Tibial artery (tissue), 4 donors: ENCODE data around the gene SMAD7.

Source experiments
- DNase-seq, 2 donors: peaks; one replicate each; pipeline ENCODE4 v3.0.0-alpha.2; 2019
- H3K27ac ChIP-seq, 2 donors: fragments of 200-600 bp; sonication (generic) in 1 of 2; 1 replicate in 1 of 2; 2 replicates in 1 of 2; pipeline ENCODE4 v1.5.1; 2018 to 2019; ENCODE audit warnings: mild to moderate bottlenecking in 1 of 2
- H3K27me3 ChIP-seq, 2 donors: fragments of 200-600 bp; sonication (generic) in 1 of 2; one replicate each; pipeline versions ENCODE4 v1.5.1 to v1.6.0; 2016 to 2019
- H3K36me3 ChIP-seq, 3 donors: fragments of 200-600 bp; sonication (generic) in 2 of 3; one replicate each; pipeline ENCODE4 v1.5.1; 2016 to 2019; ENCODE audit warnings: mild to moderate bottlenecking in 2 of 3
- H3K4me1 ChIP-seq, 4 donors: fragments of 200-600 bp; sonication (generic) in 2 of 4; 1 replicate in 3 of 4; 2 replicates in 1 of 4; pipeline ENCODE4 v1.5.1; 2016 to 2019
- H3K4me3 ChIP-seq, 2 donors: fragments of 200-600 bp; sonication (generic) in 1 of 2; 1 replicate in 1 of 2; 2 replicates in 1 of 2; pipeline ENCODE4 v1.5.1; 2018 to 2019; ENCODE audit warnings: mild to moderate bottlenecking in 2 of 2
- H3K9me3 ChIP-seq, 3 donors: fragments of 200-600 bp; sonication (generic) in 1 of 3; one replicate each; pipeline ENCODE4 v1.5.1; 2016 to 2019
- intact Hi-C: fragments of 100-400 bp; cut with DNase I; formaldehyde crosslinking; loops from one replicate; pipeline ENCODE4 v1.15.0; 2023; ENCODE audit warnings: low total_unique reads
- TF ChIP-seq, protein P1 (sequence below), 2 experiments: fragments of 200-600 bp in 1 of 2; fragments of 450-650 bp in 1 of 2; IDR thresholded peaks; one replicate each; pipeline ENCODE4 v1.5.1; 2017 to 2019; ENCODE audit warnings: antibody characterized with exemption in 2 of 2, mild to moderate bottlenecking in 1 of 2, moderate library complexity in 1 of 2

The SMAD7 gene

DNA sequence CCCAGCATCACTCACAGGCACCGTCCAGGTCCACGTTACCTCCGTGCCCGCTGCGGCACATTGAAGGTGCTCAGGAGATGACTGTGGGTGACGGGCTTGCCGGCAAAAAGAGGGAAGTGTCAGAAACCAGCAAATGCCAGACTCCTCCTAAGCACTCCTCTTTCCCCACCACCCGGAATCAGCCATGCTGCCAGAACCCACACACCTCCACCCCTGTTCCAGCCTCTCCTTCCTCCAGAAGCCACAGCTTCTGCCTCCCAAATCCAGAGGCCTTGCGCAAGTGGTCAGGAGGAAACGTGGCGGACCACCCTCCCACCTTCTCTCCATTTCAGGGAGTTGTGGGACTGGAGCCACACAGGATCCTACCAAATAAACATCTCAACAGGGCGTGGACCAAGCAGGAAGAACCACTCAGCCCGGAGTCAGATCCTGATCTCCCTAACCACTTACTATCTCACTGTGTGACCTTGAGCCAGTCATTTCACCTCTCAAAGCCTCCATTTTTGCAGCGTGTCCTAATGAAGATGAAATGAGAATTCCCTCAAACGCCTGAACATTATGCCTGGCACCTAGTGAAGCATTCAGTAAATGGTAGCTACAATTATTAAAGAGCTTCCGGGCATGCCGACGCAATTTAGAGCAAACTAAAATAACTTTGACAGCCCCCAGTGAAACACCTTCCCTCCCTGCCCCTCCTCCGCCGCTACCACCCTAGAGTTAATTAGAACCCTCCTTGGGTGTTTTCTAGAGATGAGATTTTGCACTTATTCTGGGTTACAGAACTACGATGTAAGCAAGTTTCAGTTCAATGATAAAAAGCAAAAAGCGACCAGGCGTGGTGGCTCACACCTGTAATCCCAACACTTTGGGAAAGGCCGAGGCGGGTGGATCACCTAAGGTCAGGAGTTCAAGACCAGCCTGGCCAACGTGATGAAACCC is 32.9 kb downstream of the SMAD7 start:
- intact Hi-C loops = no loop called here
- Histone ChIP-seq H3K4me1 (peaks cover 0 to 59% (median 36%) of the 10 kb centered on the region in 4 donors), H3K9me3 (no peaks in the 10 kb centered on the region), H3K4me3 (no peak overlapping the region), H3K27ac (peak overlapping the region in 1 of 2 donors; percentile 31), H3K36me3 (peaks cover 11 to 34% (median 16%) of the 10 kb centered on the region in 3 donors), H3K27me3 (no peaks in the 10 kb centered on the region)
- DNase-seq = peak; percentile 11 to 66
- TF ChIP-seq, protein P1, sequence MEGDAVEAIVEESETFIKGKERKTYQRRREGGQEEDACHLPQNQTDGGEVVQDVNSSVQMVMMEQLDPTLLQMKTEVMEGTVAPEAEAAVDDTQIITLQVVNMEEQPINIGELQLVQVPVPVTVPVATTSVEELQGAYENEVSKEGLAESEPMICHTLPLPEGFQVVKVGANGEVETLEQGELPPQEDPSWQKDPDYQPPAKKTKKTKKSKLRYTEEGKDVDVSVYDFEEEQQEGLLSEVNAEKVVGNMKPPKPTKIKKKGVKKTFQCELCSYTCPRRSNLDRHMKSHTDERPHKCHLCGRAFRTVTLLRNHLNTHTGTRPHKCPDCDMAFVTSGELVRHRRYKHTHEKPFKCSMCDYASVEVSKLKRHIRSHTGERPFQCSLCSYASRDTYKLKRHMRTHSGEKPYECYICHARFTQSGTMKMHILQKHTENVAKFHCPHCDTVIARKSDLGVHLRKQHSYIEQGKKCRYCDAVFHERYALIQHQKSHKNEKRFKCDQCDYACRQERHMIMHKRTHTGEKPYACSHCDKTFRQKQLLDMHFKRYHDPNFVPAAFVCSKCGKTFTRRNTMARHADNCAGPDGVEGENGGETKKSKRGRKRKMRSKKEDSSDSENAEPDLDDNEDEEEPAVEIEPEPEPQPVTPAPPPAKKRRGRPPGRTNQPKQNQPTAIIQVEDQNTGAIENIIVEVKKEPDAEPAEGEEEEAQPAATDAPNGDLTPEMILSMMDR (IDR thresholded peaks at IDR 0.05) = no peak

DNA sequence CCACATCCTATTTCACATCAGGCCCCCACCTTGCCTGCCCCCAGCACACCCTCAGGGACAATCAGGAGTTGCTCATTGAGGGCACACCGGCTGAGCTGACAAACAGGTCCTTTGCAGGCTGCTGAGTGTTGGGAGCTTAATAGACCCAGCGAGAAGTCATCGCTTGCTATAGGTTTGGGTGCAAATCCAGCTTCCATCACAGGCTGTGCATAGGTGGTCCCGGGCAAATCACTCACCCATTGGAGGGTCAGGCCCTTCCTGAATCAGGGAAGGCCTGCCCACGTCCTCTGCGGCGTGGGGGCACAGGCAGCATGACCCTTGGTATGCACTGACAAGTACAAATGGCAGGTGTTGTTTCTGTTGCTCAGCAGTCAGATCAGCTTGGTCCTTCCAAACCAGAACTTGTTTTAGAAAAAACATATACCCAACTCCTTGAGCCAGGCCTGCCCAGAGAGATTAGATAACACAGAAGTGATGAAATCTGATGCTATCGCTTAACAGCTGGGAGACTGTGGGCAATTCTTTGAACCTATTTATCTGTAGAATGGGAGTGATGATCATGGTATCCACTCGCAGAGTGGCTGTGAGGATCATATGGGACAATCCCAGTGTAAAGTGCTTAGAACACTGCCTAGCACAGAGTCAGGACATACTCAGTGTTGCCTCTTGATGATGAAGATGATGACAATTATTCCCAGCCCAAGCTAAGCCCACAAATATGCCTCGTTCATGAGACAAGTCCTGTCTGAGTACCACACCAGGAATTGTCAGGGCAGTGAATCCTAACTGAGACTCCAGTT is 34.9 kb downstream of the SMAD7 start:
- no peaks in the 10 kb centered on the region for H3K9me3 ChIP-seq
- H3K27ac ChIP-seq = no peak overlapping the region
- TF ChIP-seq, protein P1 (IDR thresholded peaks at IDR 0.05) = no peak
- peaks cover 0 to 45% (median 18%) of the 10 kb centered on the region in 4 donors for H3K4me1 ChIP-seq
- H3K4me3 ChIP-seq = no peak overlapping the region
- DNase-seq = peak in 1 of 2 donors; percentile 58
- intact Hi-C loops = no loop called here
- H3K27me3 ChIP-seq = no peaks in the 10 kb centered on the region
- peaks cover 3 to 21% (median 8%) of the 10 kb centered on the region in 3 donors for H3K36me3 ChIP-seq

DNA sequence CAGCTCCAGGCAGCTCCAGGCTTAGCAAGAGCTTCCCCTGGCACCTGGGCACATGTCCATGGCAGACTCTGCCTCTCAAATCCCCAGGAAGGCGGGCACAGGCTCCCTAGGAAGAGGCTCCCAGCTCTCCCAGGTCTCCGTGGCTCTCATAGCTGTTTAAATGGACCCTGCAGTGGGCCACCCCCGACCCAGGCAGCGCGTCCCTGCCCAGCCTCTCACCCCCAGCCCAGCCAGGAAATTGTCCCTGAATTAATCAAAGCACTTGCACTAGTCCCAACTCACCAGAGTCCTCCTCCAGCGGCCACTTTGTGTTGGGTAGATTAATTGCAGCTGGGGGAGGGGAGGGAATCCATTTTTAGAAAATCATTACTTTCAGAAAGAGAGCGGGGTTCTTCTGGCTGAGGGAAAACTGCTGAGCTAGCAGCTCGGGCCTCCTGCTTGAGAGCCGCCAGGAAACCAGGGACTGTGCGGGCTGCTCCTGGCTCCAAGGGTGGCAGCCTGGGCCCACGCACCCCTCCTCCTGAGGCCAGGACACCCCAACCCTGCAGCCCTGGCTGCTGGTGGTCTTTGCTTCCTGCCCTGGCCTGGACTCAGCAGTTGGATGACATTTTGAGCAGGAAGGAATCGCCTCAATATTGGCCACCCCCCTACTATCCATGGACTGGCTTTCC is 36.0 kb downstream of the SMAD7 start:
- intact Hi-C loops = no loop called here
- TF ChIP-seq, protein P1 (IDR thresholded peaks at IDR 0.05) = no peak
- Histone ChIP-seq H3K27ac (peak overlapping the region in 1 of 2 donors; percentile 25), H3K4me3 (no peak overlapping the region), H3K36me3 (peaks cover 0 to 9% (median 3%) of the 10 kb centered on the region in 3 donors), H3K9me3 (no peaks in the 10 kb centered on the region), H3K4me1 (peaks cover 0 to 38% (median 8%) of the 10 kb centered on the region in 4 donors), H3K27me3 (no peaks in the 10 kb centered on the region)
- DNase-seq = peak in 1 of 2 donors; percentile 57

DNA sequence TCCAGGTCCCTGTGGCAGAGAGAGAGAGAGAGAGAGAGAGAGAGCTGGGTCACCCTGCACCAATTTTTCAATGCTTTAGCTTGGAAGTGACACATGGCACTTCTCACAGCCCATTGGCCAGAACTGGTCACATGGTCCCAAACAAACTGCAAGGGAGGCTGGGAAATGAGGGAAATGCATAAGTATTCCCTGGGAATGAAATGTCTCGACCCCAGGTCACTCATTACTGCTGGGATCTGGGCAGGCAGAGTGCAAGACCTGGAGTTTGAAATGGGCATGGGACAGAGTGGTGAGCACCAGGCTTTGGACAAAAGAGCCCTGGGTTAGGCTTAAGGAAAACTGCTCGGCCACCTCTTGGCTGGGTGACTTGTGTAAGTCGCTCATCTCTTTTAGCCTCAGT is 37.0 kb downstream of the SMAD7 start:
- Histone ChIP-seq H3K4me1 (peaks cover 0 to 29% (median 5%) of the 10 kb centered on the region in 4 donors), H3K27ac (no peak overlapping the region), H3K27me3 (no peaks in the 10 kb centered on the region), H3K36me3 (peaks cover 0 to 3% (median 2%) of the 10 kb centered on the region in 3 donors), H3K9me3 (no peaks in the 10 kb centered on the region), H3K4me3 (no peak overlapping the region)
- TF ChIP-seq, protein P1 (IDR thresholded peaks at IDR 0.05) = no peak
- intact Hi-C loops = no loop called here
- peak in 1 of 2 donors; percentile 45 for DNase-seq

DNA sequence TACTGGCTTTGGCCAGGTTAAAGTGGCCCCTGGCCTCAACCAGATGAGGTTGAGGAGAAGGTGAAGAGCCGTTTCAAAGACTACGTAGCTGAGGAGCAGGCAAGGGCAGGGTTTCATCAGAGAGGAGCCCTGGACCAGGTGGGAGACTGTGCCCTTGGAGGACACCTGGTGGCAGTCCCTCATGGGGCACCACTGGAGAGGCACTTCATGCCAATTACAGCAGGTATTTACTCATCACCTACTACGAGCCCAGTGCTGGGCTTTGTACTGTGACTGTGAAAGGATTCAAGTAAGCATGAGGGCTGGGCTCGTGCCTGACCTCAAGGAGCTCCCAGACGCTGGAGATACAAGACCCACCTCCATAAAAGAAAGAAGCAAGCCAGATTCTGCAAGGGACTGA is 37.6 kb downstream of the SMAD7 start:
- TF ChIP-seq, protein P1 (IDR thresholded peaks at IDR 0.05) = no peak
- peak in 1 of 2 donors; percentile 52 for DNase-seq
- intact Hi-C loops = no loop called here
- H3K4me1 ChIP-seq = peaks cover 0 to 23% (median 2%) of the 10 kb centered on the region in 4 donors
- no peaks in the 10 kb centered on the region for H3K27me3 ChIP-seq
- no peak overlapping the region for H3K27ac ChIP-seq
- no peaks in the 10 kb centered on the region for H3K9me3 ChIP-seq
- no peak overlapping the region for H3K4me3 ChIP-seq
- peaks cover 0 to 3% (median 0%) of the 10 kb centered on the region in 3 donors for H3K36me3 ChIP-seq
